Smooth muscle cell (in vitro differentiated cells): ENCODE results near the gene PACS2. TPM values are rescaled to one million over a fixed set of nuclear protein-coding genes. Genes with fewer than 3 reads are reported as not detected.
"Not testable (repeated sequence)": the region's sequence is repeated elsewhere in the genome, so short reads cannot be mapped to it uniquely, and the experiment has no call there.

Experiments used
- DNase-seq: peaks from one replicate; lab custom pipeline; 2025; ENCODE audit not compliant: unreplicated experiment; lab: John Stamatoyannopoulos, UW
- H2AFZ ChIP-seq: fragments of 200-600 bp; sonication (generic); 2 replicates; pipeline ENCODE4 v1.6.0; 2016; ENCODE audit warnings: antibody characterized with exemption, low read depth, mild to moderate bottlenecking
- H3F3A ChIP-seq: fragments of 200-600 bp; sonication (generic); 2 replicates; pipeline ENCODE4 v1.6.0; 2017; ENCODE audit warnings: antibody characterized with exemption, low read depth
- H3K27ac ChIP-seq: fragments of 200-600 bp; sonication (generic); 2 replicates; pipeline ENCODE4 v1.5.1; 2016; ENCODE audit warnings: low read depth, mild to moderate bottlenecking
- H3K27me3 ChIP-seq: fragments of 200-600 bp; sonication (generic); 2 replicates; pipeline ENCODE4 v1.6.1; 2016; ENCODE audit warnings: low read depth, mild to moderate bottlenecking
- H3K36me3 ChIP-seq: fragments of 200-600 bp; sonication (generic); 2 replicates; pipeline ENCODE4 v1.5.1; 2016; ENCODE audit warnings: low read depth
- H3K4me1 ChIP-seq: fragments of 200-600 bp; sonication (generic); 2 replicates; pipeline ENCODE4 v1.5.1; 2016; ENCODE audit warnings: low read depth
- H3K4me2 ChIP-seq: fragments of 200-600 bp; sonication (generic); 2 replicates; pipeline ENCODE4 v1.6.0; 2016; ENCODE audit warnings: mild to moderate bottlenecking
- H3K4me3 ChIP-seq: fragments of 200-600 bp; sonication (generic); 2 replicates; pipeline ENCODE4 v1.5.1; 2016; ENCODE audit warnings: mild to moderate bottlenecking
- H3K79me2 ChIP-seq: fragments of 200-600 bp; sonication (generic); 2 replicates; pipeline ENCODE4 v1.6.0; 2016; ENCODE audit warnings: low read depth, mild to moderate bottlenecking
- H3K9ac ChIP-seq: fragments of 200-600 bp; sonication (generic); 2 replicates; pipeline ENCODE4 v1.6.0; 2016; ENCODE audit warnings: low read depth
- H3K9me3 ChIP-seq: fragments of 200-600 bp; sonication (generic); replicated peaks from 2 replicates; pipeline ENCODE4 v1.5.1; 2016; ENCODE audit warnings: low read depth
- H4K20me1 ChIP-seq: fragments of 200-600 bp; sonication (generic); 2 replicates; pipeline ENCODE4 v1.6.0; 2016; ENCODE audit warnings: low read depth
- CTCF ChIP-seq: fragments of 200-600 bp; sonication (generic); IDR thresholded peaks from 2 replicates; pipeline ENCODE4 v1.5.1; 2017; ENCODE audit warnings: borderline replicate concordance, mild to moderate bottlenecking, antibody characterized with exemption; ENCODE audit not compliant: insufficient read depth, poor library complexity, severe bottlenecking
- WGBS: methylation state at CpG from one replicate; pipeline ENCODE4 v1.1.7; 2016; ENCODE audit warnings: low lambda C conversion rate; 5-methylcytosine and 5-hydroxymethylcytosine counted together
- polyA plus RNA-seq: library from polyadenylated mRNA; unstranded; fragments of >200 nt; fragmentation: Nextera tagmentation; extraction: Ambion mirVana; gene quantifications from 2 replicates; pipeline ENCODE4 v1.2.1, GENCODE V29; 2016
- total RNA-seq: library from RNA; depleted of rRNA; stranded (reverse); fragments of >200 nt; gene quantifications from 2 replicates; pipeline ENCODE4 v1.2.3, GENCODE V29; 2014

The PACS2 gene
- total and polyA plus RNA-seq, 2 experiments from 2014 or later: 36.9 to 49.1 TPM

GRCh38 chr14:105294142-105294597 lies 20.4 kb upstream of the PACS2 start:
- Histone ChIP-seq H4K20me1 (peaks cover 98% of the 10 kb centered on the region), H3K36me3 (no peaks in the 10 kb centered on the region), H3K9me3 (no peaks in the 10 kb centered on the region), H2AFZ (no peak overlapping the region), H3K27me3 (no peaks in the 10 kb centered on the region), H3K4me1 (no peaks in the 10 kb centered on the region), H3K4me2 (no peak overlapping the region), H3K4me3 (no peak overlapping the region), H3K79me2 (peaks cover 95% of the 10 kb centered on the region), H3K27ac (no peak overlapping the region), H3K9ac (no peak overlapping the region), H3F3A (no peaks in the 10 kb centered on the region)
- no peak for DNase-seq
- 82% methylated on average over 15 of the region's 15 CpGs for WGBS
- no peak for TF ChIP-seq CTCF

- peaks cover 77% of the 10 kb centered on the region for H4K20me1 ChIP-seq
- H3K4me2 ChIP-seq, H3K9ac ChIP-seq, H3K36me3 ChIP-seq, H3K9me3 ChIP-seq, H3K4me1 ChIP-seq, H3K27me3 ChIP-seq, DNase-seq, H3K4me3 ChIP-seq, H3K27ac ChIP-seq, H2AFZ ChIP-seq: not testable (repeated sequence)
- 96% methylated on average over 11 of the region's 11 CpGs for WGBS
- H3K79me2 ChIP-seq: peaks cover 75% of the 10 kb centered on the region
- H3F3A ChIP-seq: peaks cover 10% of the 10 kb centered on the region
These were observed 17.2 kb upstream of the PACS2 start for GRCh38 chr14:105297311-105297710.

GRCh38 chr14:105299654-105300541 lies 14.7 kb upstream of the PACS2 start:
- Histone ChIP-seq H3K36me3 (no peaks in the 10 kb centered on the region), H3K9ac (peak overlapping the region; percentile 84), H2AFZ (peak overlapping the region; percentile 82), H3K9me3 (no peaks in the 10 kb centered on the region), H3K4me3 (peak overlapping the region; percentile 91), H3K27ac (peak overlapping the region; percentile 89), H3K4me2 (peak overlapping the region; percentile 97), H3F3A (peaks cover 10% of the 10 kb centered on the region), H4K20me1 (peaks cover 52% of the 10 kb centered on the region), H3K27me3 (no peaks in the 10 kb centered on the region), H3K79me2 (peaks cover 51% of the 10 kb centered on the region), H3K4me1 (no peaks in the 10 kb centered on the region)
- no peak for DNase-seq
- WGBS: 12% methylated on average over 51 of the region's 54 CpGs
- no peak for TF ChIP-seq CTCF

- H3K27me3 ChIP-seq: no peaks in the 10 kb centered on the region
- under 1% methylated on average over 58 of the region's 90 CpGs for WGBS
- peak within 1 kb of the TSS; percentile 91 for H3K4me3 ChIP-seq
- H3K4me1 ChIP-seq: no peaks in the 10 kb centered on the region
- peaks cover 44% of the 10 kb centered on the region for H3K79me2 ChIP-seq
- peak; percentile 98 for DNase-seq
- no peak for TF ChIP-seq CTCF
- peaks cover 10% of the 10 kb centered on the region for H3F3A ChIP-seq
- H3K4me2 ChIP-seq: peak within 1 kb of the TSS; percentile 97
- no peaks in the 10 kb centered on the region for H3K9me3 ChIP-seq
- H3K27ac ChIP-seq: peak within 1 kb of the TSS; percentile 89
- H2AFZ ChIP-seq: peak within 1 kb of the TSS; percentile 99
- H3K36me3 ChIP-seq: no peaks in the 10 kb centered on the region
- H4K20me1 ChIP-seq: peaks cover 45% of the 10 kb centered on the region
- H3K9ac ChIP-seq: peak within 1 kb of the TSS; percentile 84
These were observed 13.9 kb upstream of the PACS2 start, which contains the start of gene BRF1 for GRCh38 chr14:105300542-105301102. BRF1 (minus strand) TSS chr14:105301001; CDS start chr14:105300629, 372 bp downstream.
